ENCODE results near the gene SLC5A7.

SLC5A7 gene

GRCh38 chr2:107986278-107987217, at the start of gene SLC5A7:
Gene SLC5A7, plus strand, starts transcription at chr2:107986524. Its CDS starts 1,632 bp downstream, at chr2:107988156.
- no peak for TF ChIP-seq CTCF (conservative IDR thresholded peaks at IDR 0.05; ENCODE audit: low read depth, low read length)
- no peak within 1 kb of the TSS for H3K4me3 ChIP-seq (ENCODE audit: low read length)
- DNase-seq (ENCODE audit: low read depth): no peak

DNA sequence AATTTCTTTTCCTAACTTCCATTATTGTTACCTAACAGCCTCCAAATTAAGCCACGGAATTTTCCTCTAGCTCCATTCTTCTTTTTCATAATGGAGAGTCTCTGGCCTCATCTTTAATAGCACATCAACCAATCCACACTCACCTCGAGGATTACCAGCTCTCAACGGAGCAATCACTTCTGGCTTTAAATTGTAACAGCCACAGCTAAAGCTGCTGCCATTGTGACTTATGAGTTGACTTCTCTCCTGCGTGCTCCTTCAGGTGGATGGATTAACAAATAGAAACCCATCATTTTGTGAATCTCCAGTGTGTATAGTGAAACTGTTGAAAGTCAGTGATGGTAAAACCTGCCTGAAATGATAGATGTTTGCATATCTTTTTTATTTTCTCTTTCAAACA, 24.9 kb upstream of the SLC5A7 start:
- no peak for DNase-seq (ENCODE audit: low read depth)
- TF ChIP-seq CTCF (conservative IDR thresholded peaks at IDR 0.05; ENCODE audit: low read depth, low read length): no peak
- H3K4me3 ChIP-seq (ENCODE audit: low read length): no peak overlapping the region

DNA sequence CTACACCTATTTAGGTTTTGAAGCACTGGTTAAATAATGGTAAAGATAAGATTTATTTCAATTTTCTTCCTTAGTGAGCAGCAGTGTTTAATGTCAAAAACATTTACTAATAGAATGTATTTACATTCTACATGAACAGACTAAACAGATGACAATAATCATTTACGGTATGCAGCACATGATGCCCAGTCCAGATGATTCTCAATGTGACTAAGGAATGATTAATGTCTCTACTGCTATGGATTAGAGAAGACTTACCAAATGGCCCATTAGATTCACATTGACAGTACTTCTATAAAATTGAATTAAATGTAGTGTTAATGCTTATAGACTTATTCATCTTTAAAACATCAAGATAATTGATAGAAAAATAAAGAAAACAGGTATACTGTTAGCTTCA, 22.1 kb upstream of the SLC5A7 start:
- no peak for TF ChIP-seq CTCF (conservative IDR thresholded peaks at IDR 0.05; ENCODE audit: low read depth, low read length)
- H3K4me3 ChIP-seq (ENCODE audit: low read length): no peak overlapping the region
- DNase-seq (ENCODE audit: low read depth): no peak

GRCh38 chr2:107984707-107985106, 1.6 kb upstream of the SLC5A7 start:
- TF ChIP-seq CTCF (conservative IDR thresholded peaks at IDR 0.05; ENCODE audit: low read depth, low read length): no peak
- H3K4me3 ChIP-seq (ENCODE audit: low read length): no peak overlapping the region
- no peak for DNase-seq (ENCODE audit: low read depth)

DNA sequence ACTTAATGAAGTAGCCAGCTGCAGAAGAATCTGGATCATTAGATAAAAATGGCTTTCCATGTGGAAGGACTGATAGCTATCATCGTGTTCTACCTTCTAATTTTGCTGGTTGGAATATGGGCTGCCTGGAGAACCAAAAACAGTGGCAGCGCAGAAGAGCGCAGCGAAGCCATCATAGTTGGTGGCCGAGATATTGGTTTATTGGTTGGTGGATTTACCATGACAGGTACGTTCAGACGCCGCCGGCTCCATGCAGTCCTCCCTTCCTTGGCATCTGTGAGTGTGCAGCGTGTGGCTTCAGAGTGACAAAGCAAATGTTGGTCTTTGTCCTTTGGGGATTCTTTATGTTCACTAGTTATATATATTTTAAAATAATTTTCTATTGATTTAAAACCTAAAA, 1.8 kb downstream of the SLC5A7 start:
- TF ChIP-seq CTCF (conservative IDR thresholded peaks at IDR 0.05; ENCODE audit: low read depth, low read length): no peak
- H3K4me3 ChIP-seq (ENCODE audit: low read length): no peak overlapping the region
- DNase-seq (ENCODE audit: low read depth): no peak

GRCh38 chr2:107989445-107989844, 3.1 kb downstream of the SLC5A7 start:
- no peak overlapping the region for H3K4me3 ChIP-seq (ENCODE audit: low read length)
- no peak for DNase-seq (ENCODE audit: low read depth)
- no peak for TF ChIP-seq CTCF (conservative IDR thresholded peaks at IDR 0.05; ENCODE audit: low read depth, low read length)

- no peak for DNase-seq (ENCODE audit: low read depth)
- no peak overlapping the region for H3K4me3 ChIP-seq (ENCODE audit: low read length)
- TF ChIP-seq CTCF (conservative IDR thresholded peaks at IDR 0.05; ENCODE audit: low read depth, low read length): no peak
These were observed 4.4 kb downstream of the SLC5A7 start for GRCh38 chr2:107990718-107991117.
